ENCODE measurements around the gene CHST9. TPM values are rescaled to one million over a fixed set of nuclear protein-coding genes. Genes with fewer than 3 reads are reported as not detected.

Gene CHST9
- total RNA-seq, 2 experiments from 2014 or later, result not detected

DNA sequence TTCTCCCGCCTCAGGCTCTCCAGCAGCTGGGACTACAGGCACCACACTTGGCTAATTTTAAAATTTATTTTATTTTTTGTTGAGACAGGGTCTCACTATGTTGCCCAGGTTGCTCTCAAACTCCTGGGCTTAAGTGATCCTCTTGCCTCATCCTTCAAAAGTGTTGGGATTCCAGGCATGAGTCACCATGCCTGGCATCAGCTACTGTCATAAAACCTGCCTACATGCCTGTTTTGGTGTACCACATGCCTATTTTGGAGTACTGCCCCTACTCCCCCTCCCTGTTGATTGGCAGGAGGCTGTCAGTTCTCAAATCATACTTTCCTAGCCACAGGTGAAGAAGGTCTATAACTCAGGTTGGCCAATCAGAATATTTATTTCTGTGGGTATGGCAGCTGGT lies 64.0 kb downstream of the CHST9 start:
- ATAC-seq (ENCODE audit: poor library complexity) (no peak), DNase-seq (no peak)
- Mint-ChIP-seq H3K27ac (no peak overlapping the region), H3K4me3 (no peak overlapping the region), H3K9me3 (no peaks in the 10 kb centered on the region), H3K36me3 (ENCODE audit: low read depth) (no peaks in the 10 kb centered on the region), H3K27me3 (no peaks in the 10 kb centered on the region), H3K4me1 (ENCODE audit: low read depth) (no peaks in the 10 kb centered on the region)
- no peak overlapping the region for H3K4me3 ChIP-seq (ENCODE audit: low read length)
- no peaks in the 10 kb centered on the region for H3K4me1 ChIP-seq (ENCODE audit: insufficient read depth, low read length)
- POLR2A ChIA-PET, result no interaction called here
- H3K36me3 ChIP-seq (ENCODE audit: insufficient read depth, low read length), result no peaks in the 10 kb centered on the region
- TF ChIP-seq, protein P1, sequence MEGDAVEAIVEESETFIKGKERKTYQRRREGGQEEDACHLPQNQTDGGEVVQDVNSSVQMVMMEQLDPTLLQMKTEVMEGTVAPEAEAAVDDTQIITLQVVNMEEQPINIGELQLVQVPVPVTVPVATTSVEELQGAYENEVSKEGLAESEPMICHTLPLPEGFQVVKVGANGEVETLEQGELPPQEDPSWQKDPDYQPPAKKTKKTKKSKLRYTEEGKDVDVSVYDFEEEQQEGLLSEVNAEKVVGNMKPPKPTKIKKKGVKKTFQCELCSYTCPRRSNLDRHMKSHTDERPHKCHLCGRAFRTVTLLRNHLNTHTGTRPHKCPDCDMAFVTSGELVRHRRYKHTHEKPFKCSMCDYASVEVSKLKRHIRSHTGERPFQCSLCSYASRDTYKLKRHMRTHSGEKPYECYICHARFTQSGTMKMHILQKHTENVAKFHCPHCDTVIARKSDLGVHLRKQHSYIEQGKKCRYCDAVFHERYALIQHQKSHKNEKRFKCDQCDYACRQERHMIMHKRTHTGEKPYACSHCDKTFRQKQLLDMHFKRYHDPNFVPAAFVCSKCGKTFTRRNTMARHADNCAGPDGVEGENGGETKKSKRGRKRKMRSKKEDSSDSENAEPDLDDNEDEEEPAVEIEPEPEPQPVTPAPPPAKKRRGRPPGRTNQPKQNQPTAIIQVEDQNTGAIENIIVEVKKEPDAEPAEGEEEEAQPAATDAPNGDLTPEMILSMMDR (IDR thresholded peaks at IDR 0.05), result no peak
- no peak overlapping the region for H3K27ac ChIP-seq (ENCODE audit: low read depth in 1 of 2, low read length in 2 of 2)
- intact Hi-C loops (cut with DNase I, micrococcal nuclease), result no loop called here
- no peaks in the 10 kb centered on the region for H3K27me3 ChIP-seq (ENCODE audit: control insufficient read depth in 1 of 2, insufficient read depth in 2 of 2, low read length in 2 of 2)
- CTCF ChIA-PET, result no interaction called here
- no peaks in the 10 kb centered on the region for H3K9me3 ChIP-seq (ENCODE audit: control insufficient read depth in 1 of 2, insufficient read depth in 1 of 2, low read length in 2 of 2)

DNA sequence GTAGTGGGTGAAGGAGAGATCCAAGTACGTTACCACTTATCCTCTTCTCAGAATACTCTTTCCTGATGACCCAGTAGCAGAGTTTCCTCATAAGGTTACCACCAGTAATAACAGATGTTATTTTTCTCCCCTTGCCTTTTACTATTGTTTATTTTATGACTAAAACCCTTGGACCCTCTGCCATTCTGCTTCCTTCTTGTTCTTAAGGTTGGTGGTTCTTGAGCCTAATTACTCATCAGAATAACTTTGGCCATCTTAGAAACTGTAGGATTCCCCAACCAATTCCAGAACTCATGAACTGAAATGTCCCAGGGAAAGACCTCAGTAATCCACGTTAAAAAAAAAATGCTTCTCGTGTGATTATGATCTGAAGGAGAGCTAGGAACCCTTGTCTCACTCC lies 64.9 kb downstream of the CHST9 start:
- no peak overlapping the region for H3K4me3 ChIP-seq (ENCODE audit: low read length)
- H3K4me1 ChIP-seq (ENCODE audit: insufficient read depth, low read length), result no peaks in the 10 kb centered on the region
- ChIA-PET POLR2A (no interaction called here), CTCF (no interaction called here)
- Mint-ChIP-seq H3K4me3 (no peak overlapping the region), H3K27me3 (no peaks in the 10 kb centered on the region), H3K36me3 (ENCODE audit: low read depth) (no peaks in the 10 kb centered on the region), H3K4me1 (ENCODE audit: low read depth) (no peaks in the 10 kb centered on the region), H3K9me3 (no peaks in the 10 kb centered on the region), H3K27ac (no peak overlapping the region)
- ATAC-seq (ENCODE audit: poor library complexity), result no peak
- H3K27ac ChIP-seq (ENCODE audit: low read depth in 1 of 2, low read length in 2 of 2), result no peak overlapping the region
- intact Hi-C loops (cut with DNase I, micrococcal nuclease), result no loop called here
- TF ChIP-seq, protein P1 (IDR thresholded peaks at IDR 0.05), result no peak
- no peak for DNase-seq
- no peaks in the 10 kb centered on the region for H3K9me3 ChIP-seq (ENCODE audit: control insufficient read depth in 1 of 2, insufficient read depth in 1 of 2, low read length in 2 of 2)
- H3K36me3 ChIP-seq (ENCODE audit: insufficient read depth, low read length), result no peaks in the 10 kb centered on the region
- no peaks in the 10 kb centered on the region for H3K27me3 ChIP-seq (ENCODE audit: control insufficient read depth in 1 of 2, insufficient read depth in 2 of 2, low read length in 2 of 2)

DNA sequence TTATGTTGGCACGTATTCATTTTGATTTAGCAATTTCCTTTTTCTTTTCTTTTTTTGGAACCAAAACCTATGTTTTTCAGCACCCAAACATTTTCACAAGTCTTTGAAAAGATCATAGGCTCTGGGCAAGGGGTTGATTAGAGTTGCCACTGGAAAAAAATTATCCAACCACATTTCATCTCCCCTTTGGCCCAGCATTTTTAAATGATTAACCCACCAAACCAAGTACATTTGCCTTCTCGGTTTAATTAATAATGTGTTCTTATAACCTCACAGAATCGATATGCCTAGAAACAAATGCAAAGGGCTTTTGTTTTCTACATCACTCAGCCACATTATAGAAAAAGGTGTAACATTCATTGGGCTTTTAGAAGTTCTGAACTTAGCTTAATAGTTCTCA lies 66.1 kb downstream of the CHST9 start:
- intact Hi-C loops (cut with DNase I, micrococcal nuclease), result no loop called here
- Mint-ChIP-seq H3K27me3 (no peaks in the 10 kb centered on the region), H3K9me3 (no peaks in the 10 kb centered on the region), H3K4me3 (no peak overlapping the region), H3K4me1 (ENCODE audit: low read depth) (no peaks in the 10 kb centered on the region), H3K36me3 (ENCODE audit: low read depth) (no peaks in the 10 kb centered on the region), H3K27ac (no peak overlapping the region)
- ATAC-seq (ENCODE audit: poor library complexity) (no peak), DNase-seq (no peak)
- no peaks in the 10 kb centered on the region for H3K9me3 ChIP-seq (ENCODE audit: control insufficient read depth in 1 of 2, insufficient read depth in 1 of 2, low read length in 2 of 2)
- no peak overlapping the region for H3K4me3 ChIP-seq (ENCODE audit: low read length)
- ChIA-PET CTCF (no interaction called here), POLR2A (no interaction called here)
- no peaks in the 10 kb centered on the region for H3K36me3 ChIP-seq (ENCODE audit: insufficient read depth, low read length)
- TF ChIP-seq, protein P1 (IDR thresholded peaks at IDR 0.05), result no peak
- no peaks in the 10 kb centered on the region for H3K4me1 ChIP-seq (ENCODE audit: insufficient read depth, low read length)
- H3K27me3 ChIP-seq (ENCODE audit: control insufficient read depth in 1 of 2, insufficient read depth in 2 of 2, low read length in 2 of 2), result no peaks in the 10 kb centered on the region
- H3K27ac ChIP-seq (ENCODE audit: low read depth in 1 of 2, low read length in 2 of 2), result no peak overlapping the region

Measured in CD4-positive, alpha-beta T cell (primary cell).